Endothelial cell of umbilical vein (primary cell): ENCODE data around the gene ATOSB. TPM values are rescaled to one million over a fixed set of nuclear protein-coding genes. Genes with fewer than 3 reads are reported as not detected.
"Not testable (repeated sequence)": the region's sequence is repeated elsewhere in the genome, so short reads cannot be mapped to it uniquely, and the experiment has no call there.

ENCODE experiments used
- BruUV-seq: library from RNA; stranded (reverse); fragments of 400-500 nt; replicated peaks from 2 replicates; lab custom pipeline; 2021; lab: Mats Ljungman, UMichigan
- CTCF ChIA-PET: fragments of 300-600, 350-600 bp; sonication (Branson Sonifier 250); formaldehyde crosslinking; loops from one replicate; lab custom pipeline; 2021; ENCODE audit warnings: antibody characterized with exemption, inconsistent platforms; lab: Charles Lee
- POLR2A ChIA-PET: fragments of 300-600, 350-600 bp; sonication (Branson Sonifier 250); formaldehyde crosslinking; loops from one replicate; lab custom pipeline; 2021; ENCODE audit warnings: antibody characterized with exemption, inconsistent platforms; lab: Charles Lee
- DNase-seq: peaks from one replicate; pipeline ENCODE4 v3.0.0-alpha.2; 2011; ENCODE audit warnings: low read depth, low spot score
- FAIRE-seq: peaks from 2 replicates; lab custom pipeline; 2011; peaks lifted over from hg19 to GRCh38; lab: Jason Lieb, UNC
- H2AFZ ChIP-seq: 2 replicates; pipeline ENCODE4 v1.6.0; 2012; ENCODE audit warnings: low read depth, low read length, control low read depth, inconsistent platforms
- H3K27ac ChIP-seq: 2 replicates; pipeline ENCODE4 v1.5.1; 2011; ENCODE audit warnings: low read depth, mild to moderate bottlenecking, control low read depth, low read length, moderate library complexity; ENCODE audit not compliant: insufficient read depth
- H3K27me3 ChIP-seq, 2 experiments: 2 replicates each; pipeline versions ENCODE4 v1.6.0 to v1.6.1; 2011; ENCODE audit warnings: low read length in 2 of 2, mixed read lengths in 1 of 2; ENCODE audit not compliant: control insufficient read depth in 2 of 2, insufficient read depth in 2 of 2
- H3K36me3 ChIP-seq, 2 experiments: 2 replicates in 1 of 2; 3 replicates in 1 of 2; pipeline ENCODE4 v1.5.1; 2011; ENCODE audit warnings: low read length in 2 of 2, mild to moderate bottlenecking in 1 of 2, moderate library complexity in 1 of 2; ENCODE audit not compliant: control insufficient read depth in 2 of 2, insufficient read depth in 2 of 2; ENCODE audit errors: extremely low read depth in 1 of 2
- H3K4me1 ChIP-seq: 3 replicates; pipeline ENCODE4 v1.5.1; 2011; ENCODE audit warnings: mild to moderate bottlenecking, low read length; ENCODE audit not compliant: control insufficient read depth, insufficient read depth; ENCODE audit errors: extremely low read depth
- H3K4me2 ChIP-seq: 2 replicates; pipeline ENCODE4 v1.6.1; 2011; ENCODE audit warnings: low read length, control low read depth, mixed read lengths; ENCODE audit not compliant: insufficient read depth
- H3K4me3 ChIP-seq, 3 experiments: fragments of 200-600 bp in 1 of 3; sonication (generic), shearing (Covaris generic) in 1 of 3; replicated peaks in 1 of 3; 2 replicates each; pipeline ENCODE4 v1.5.1; 2011 to 2016; ENCODE audit warnings: control low read depth in 3 of 3, low read length in 3 of 3, mild to moderate bottlenecking in 2 of 3, inconsistent platforms in 1 of 3, low read depth in 1 of 3, moderate library complexity in 1 of 3; ENCODE audit not compliant: insufficient read depth in 1 of 3
- H3K79me2 ChIP-seq: 2 replicates; pipeline ENCODE4 v1.6.0; 2012; ENCODE audit warnings: low read length, inconsistent platforms; ENCODE audit not compliant: control insufficient read depth, insufficient read depth
- H3K9ac ChIP-seq: replicated peaks from 2 replicates; pipeline ENCODE3; 2011; ENCODE audit warnings: low read length, control low read depth; ENCODE audit not compliant: insufficient read depth; ENCODE audit errors: extremely low read depth
- H3K9me1 ChIP-seq: replicated peaks from 3 replicates; pipeline ENCODE4 v1.6.0; 2011; ENCODE audit warnings: mild to moderate bottlenecking, low read length; ENCODE audit not compliant: control insufficient read depth, insufficient read depth; ENCODE audit errors: extremely low read depth
- H3K9me3 ChIP-seq: replicated peaks from 2 replicates; pipeline ENCODE4 v1.5.1; 2012; ENCODE audit warnings: low read length, inconsistent platforms; ENCODE audit not compliant: control insufficient read depth, insufficient read depth
- H4K20me1 ChIP-seq: replicated peaks from 2 replicates; pipeline ENCODE3; 2011; ENCODE audit warnings: mild to moderate bottlenecking, low read length; ENCODE audit not compliant: control insufficient read depth, insufficient read depth; ENCODE audit errors: extremely low read depth
- EZH2 ChIP-seq: IDR thresholded peaks from 2 replicates; pipeline ENCODE4 v1.6.1; 2012; ENCODE audit warnings: borderline replicate concordance, low read depth, mild to moderate bottlenecking, moderate library complexity, low read length, inconsistent platforms; ENCODE audit not compliant: severe bottlenecking
- FOS ChIP-seq: IDR thresholded peaks from 2 replicates; pipeline ENCODE4 v1.6.1; 2011; ENCODE audit warnings: mild to moderate bottlenecking, low read length, moderate library complexity, borderline replicate concordance; ENCODE audit not compliant: insufficient read depth
- GATA2 ChIP-seq: IDR thresholded peaks from 2 replicates; pipeline ENCODE4 v1.7.0; 2011; ENCODE audit warnings: low read depth, mild to moderate bottlenecking, moderate library complexity, mixed read lengths, low read length; ENCODE audit not compliant: insufficient read length, insufficient read depth
- JUN ChIP-seq: IDR thresholded peaks from 2 replicates; pipeline ENCODE4 v1.6.1; 2011; ENCODE audit warnings: borderline replicate concordance, low read depth; ENCODE audit not compliant: insufficient read length, insufficient read depth
- MYC ChIP-seq: IDR thresholded peaks from one replicate; pipeline ENCODE4 v1.6.1; 2011; ENCODE audit warnings: mild to moderate bottlenecking, low read depth, low read length
- POLR2A ChIP-seq: IDR thresholded peaks from 2 replicates; pipeline ENCODE4 v1.6.1; 2012; ENCODE audit warnings: low read depth, mild to moderate bottlenecking, control low read depth, low read length
- POLR2AphosphoS5 ChIP-seq: IDR thresholded peaks from 2 replicates; pipeline ENCODE4 v1.6.1; 2012; ENCODE audit warnings: low read depth, mild to moderate bottlenecking, control low read depth, low read length, moderate library complexity; ENCODE audit not compliant: insufficient read depth
- dilution Hi-C: fragments of 300-500 bp; cut with MboI; formaldehyde crosslinking; loops from one replicate; pipeline ENCODE4 v1.15.0; 2019; ENCODE audit warnings: low sequenced_read_pairs; ENCODE audit not compliant: extremely low pct_ligation_motif_present
- intact Hi-C: fragments of 100-400 bp; cut with micrococcal nuclease; formaldehyde crosslinking; loops from one replicate; pipeline ENCODE4 v1.10.0; 2022
- polyA plus RNA-seq, 4 experiments: library from polyadenylated mRNA; depleted of rRNA in 3 of 4; stranded (reverse) in 3 of 4; unstranded in 1 of 4; fragments of >200 nt; gene quantifications; 2 replicates each; pipeline versions ENCODE4 v1.2.1 to v1.2.3, GENCODE V29; 2011 to 2012; ENCODE audit warnings: missing spikeins in 1 of 4
- total RNA-seq: library from RNA; stranded (reverse); gene quantifications from 2 replicates; pipeline ENCODE4 v1.2.3, GENCODE V29; 2021
- TF ChIP-seq, protein P1 (sequence below), 2 donors: IDR thresholded peaks; 1 replicate in 1 of 2; 2 replicates in 1 of 2; pipeline ENCODE4 v1.5.1; 2011; ENCODE audit warnings: low read length in 2 of 2, mild to moderate bottlenecking in 2 of 2, moderate library complexity in 2 of 2, control low read depth in 1 of 2, inconsistent platforms in 1 of 2, low read depth in 1 of 2; ENCODE audit not compliant: insufficient read depth in 1 of 2; ENCODE audit errors: extremely low read depth in 1 of 2
- TF ChIP-seq, protein P2 (sequence below): IDR thresholded peaks from 2 replicates; pipeline ENCODE4 v1.6.1; 2011; ENCODE audit not compliant: insufficient read depth, insufficient read length

The ATOSB gene
- total and polyA plus RNA-seq, 2 donors (not counting 3 experiments of a cell fraction or from before 2014, with no cell fraction given) = 34.7 to 58.0 TPM

DNA sequence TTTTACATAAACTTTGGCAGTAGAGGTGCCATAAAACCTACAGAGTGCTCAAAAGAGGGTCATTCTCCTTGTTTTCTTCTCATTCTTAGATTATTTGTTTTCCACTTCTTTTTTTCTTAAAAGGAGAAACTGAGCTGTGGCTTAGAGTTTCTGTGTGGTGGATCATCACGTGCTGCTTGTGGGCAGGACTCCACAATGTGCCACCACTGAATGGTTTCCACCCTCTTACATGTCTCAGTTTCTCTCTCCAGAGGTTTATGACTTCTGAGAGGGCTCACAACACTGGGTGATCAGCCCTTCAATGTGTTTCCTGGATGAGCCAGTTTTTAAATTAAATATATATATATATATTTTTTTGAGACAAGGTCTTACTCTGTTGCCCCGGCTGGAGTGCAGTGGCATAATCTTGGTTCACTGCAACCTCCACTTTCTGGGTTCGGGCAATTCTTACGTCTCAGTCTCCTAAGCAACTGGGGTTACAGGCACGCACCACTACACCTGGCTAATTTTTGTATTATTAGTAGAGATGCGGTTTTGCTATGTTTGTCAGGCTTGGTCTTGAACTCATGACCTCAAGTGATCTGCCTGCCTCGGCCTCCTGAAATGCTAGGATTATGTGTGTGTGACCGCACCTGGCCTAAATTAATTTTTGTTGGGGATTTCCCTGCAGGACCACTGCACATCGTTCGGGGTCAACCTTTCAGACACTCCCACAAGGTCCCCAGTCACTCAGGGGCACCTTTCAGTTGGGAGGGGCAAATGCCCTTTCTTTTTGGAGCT is 43.0 kb upstream of the ATOSB start:
- Histone ChIP-seq H3K9ac (no peak overlapping the region), H3K36me3 (no peaks in the 10 kb centered on the region), H4K20me1 (no peaks in the 10 kb centered on the region), H3K79me2 (peaks cover 15% of the 10 kb centered on the region), H3K27me3 (peaks cover 0 to 2% of the 10 kb centered on the region in 2 experiments), H3K4me3 (no peak overlapping the region), H3K9me3 (no peaks in the 10 kb centered on the region), H3K27ac (no peak overlapping the region), H3K9me1 (no peaks in the 10 kb centered on the region), H3K4me1 (peaks cover 13% of the 10 kb centered on the region), H3K4me2 (no peak overlapping the region), H2AFZ (no peak overlapping the region)
- POLR2A ChIA-PET = interaction anchor here (0.7 kb wide), 1 partner anchor 117 kb away, joined by 9 read pairs; no protein-coding TSS in a partner anchor
- DNase-seq (no peak), FAIRE-seq (no peak)
- BruUV-seq = no TSS peak
- intact Hi-C loops (no loop called here), dilution Hi-C loops (no loop called here)
- CTCF ChIA-PET = interaction anchor here (0.6 to 1.1 kb wide), 2 partner anchors 31 to 101 kb away, joined by 3 to 5 read pairs; no protein-coding TSS in a partner anchor
- TF ChIP-seq, protein P1, sequence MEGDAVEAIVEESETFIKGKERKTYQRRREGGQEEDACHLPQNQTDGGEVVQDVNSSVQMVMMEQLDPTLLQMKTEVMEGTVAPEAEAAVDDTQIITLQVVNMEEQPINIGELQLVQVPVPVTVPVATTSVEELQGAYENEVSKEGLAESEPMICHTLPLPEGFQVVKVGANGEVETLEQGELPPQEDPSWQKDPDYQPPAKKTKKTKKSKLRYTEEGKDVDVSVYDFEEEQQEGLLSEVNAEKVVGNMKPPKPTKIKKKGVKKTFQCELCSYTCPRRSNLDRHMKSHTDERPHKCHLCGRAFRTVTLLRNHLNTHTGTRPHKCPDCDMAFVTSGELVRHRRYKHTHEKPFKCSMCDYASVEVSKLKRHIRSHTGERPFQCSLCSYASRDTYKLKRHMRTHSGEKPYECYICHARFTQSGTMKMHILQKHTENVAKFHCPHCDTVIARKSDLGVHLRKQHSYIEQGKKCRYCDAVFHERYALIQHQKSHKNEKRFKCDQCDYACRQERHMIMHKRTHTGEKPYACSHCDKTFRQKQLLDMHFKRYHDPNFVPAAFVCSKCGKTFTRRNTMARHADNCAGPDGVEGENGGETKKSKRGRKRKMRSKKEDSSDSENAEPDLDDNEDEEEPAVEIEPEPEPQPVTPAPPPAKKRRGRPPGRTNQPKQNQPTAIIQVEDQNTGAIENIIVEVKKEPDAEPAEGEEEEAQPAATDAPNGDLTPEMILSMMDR (IDR thresholded peaks at IDR 0.05; ENCODE audit: extremely low read depth in 1 of 2, insufficient read depth in 1 of 2, low read depth in 1 of 2, low read length in 2 of 2) = no peak
- TF ChIP-seq MYC = no peak
- no peak for TF ChIP-seq POLR2A
- TF ChIP-seq JUN = no peak
- TF ChIP-seq, protein P2, sequence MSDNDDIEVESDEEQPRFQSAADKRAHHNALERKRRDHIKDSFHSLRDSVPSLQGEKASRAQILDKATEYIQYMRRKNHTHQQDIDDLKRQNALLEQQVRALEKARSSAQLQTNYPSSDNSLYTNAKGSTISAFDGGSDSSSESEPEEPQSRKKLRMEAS = no peak
- TF ChIP-seq EZH2 = no peak
- no peak for TF ChIP-seq FOS
- TF ChIP-seq POLR2AphosphoS5 = no peak
- TF ChIP-seq GATA2 = no peak

DNA sequence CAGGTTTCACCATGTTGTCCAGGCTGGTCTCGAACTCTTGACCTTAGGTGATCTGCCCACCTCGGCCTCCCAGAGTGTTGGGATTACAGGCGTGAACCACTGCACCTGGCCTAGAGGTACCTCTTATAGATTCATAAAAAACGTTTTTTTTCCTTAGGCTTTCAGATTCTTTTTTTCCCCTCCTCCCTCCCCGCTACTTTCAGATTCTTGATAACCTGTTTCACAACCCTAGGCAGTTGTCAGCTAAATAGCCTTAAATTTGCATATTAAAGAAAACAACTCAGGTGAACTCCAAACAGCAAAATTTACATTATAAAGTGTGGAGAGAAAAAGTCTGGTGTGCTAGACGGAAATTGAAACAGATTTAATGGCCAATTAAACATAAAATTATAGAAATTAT is 42.2 kb upstream of the ATOSB start:
- H3K27me3 ChIP-seq, H3K4me3 ChIP-seq, POLR2A ChIA-PET, intact Hi-C loops, H4K20me1 ChIP-seq, H3K27ac ChIP-seq, DNase-seq, H3K79me2 ChIP-seq, H3K9me1 ChIP-seq, H3K4me1 ChIP-seq, BruUV-seq, H3K9me3 ChIP-seq, H3K9ac ChIP-seq, dilution Hi-C loops, H2AFZ ChIP-seq, H3K36me3 ChIP-seq, H3K4me2 ChIP-seq, FAIRE-seq: not testable (repeated sequence)
- CTCF ChIA-PET = interaction anchor here (1.1 kb wide), 1 partner anchor 30 kb away, joined by 3 read pairs; no protein-coding TSS in a partner anchor
